PC-3 (cell line): Measurements from ENCODE around the gene CYBA.

Source experiments
- CTCF ChIP-seq: fragments of 300-600 bp; sonication (generic); conservative IDR thresholded peaks from 2 replicates; pipeline ENCODE4 v1.5.1; 2017; ENCODE audit warnings: antibody characterized with exemption, low read depth, mild to moderate bottlenecking, low read length
- EZH2 ChIP-seq: fragments of 300-600 bp; sonication (generic); IDR thresholded peaks from one replicate; pipeline ENCODE4 v1.6.1; 2017; ENCODE audit warnings: antibody characterized with exemption, mild to moderate bottlenecking, low read length; ENCODE audit not compliant: unreplicated experiment
- EZH2phosphoT487 ChIP-seq: fragments of 300-600 bp; sonication (generic); IDR thresholded peaks from 2 replicates; pipeline ENCODE4 v1.6.1; 2018; ENCODE audit warnings: mild to moderate bottlenecking, antibody characterized with exemption, low read length, borderline replicate concordance

- TF ChIP-seq CTCF, result peak; percentile 52
- no peak for TF ChIP-seq EZH2
- TF ChIP-seq EZH2phosphoT487, result no peak
Measured at GRCh38 chr16:88697831-88698615, 47.2 kb upstream of the CYBA start.
